22Rv1 (cell line): Measurements from ENCODE around the gene HAUS6.

Experiments used
- ZFX ChIP-seq: fragments of 450-650 bp; IDR thresholded peaks from 2 replicates; pipeline ENCODE4 v1.6.1; 2017; ENCODE audit warnings: antibody characterized with exemption, borderline replicate concordance
- TF ChIP-seq, protein P1 (sequence below): fragments of 450-650 bp; IDR thresholded peaks from 2 replicates; pipeline ENCODE4 v1.5.1; 2017; ENCODE audit warnings: mild to moderate bottlenecking

DNA sequence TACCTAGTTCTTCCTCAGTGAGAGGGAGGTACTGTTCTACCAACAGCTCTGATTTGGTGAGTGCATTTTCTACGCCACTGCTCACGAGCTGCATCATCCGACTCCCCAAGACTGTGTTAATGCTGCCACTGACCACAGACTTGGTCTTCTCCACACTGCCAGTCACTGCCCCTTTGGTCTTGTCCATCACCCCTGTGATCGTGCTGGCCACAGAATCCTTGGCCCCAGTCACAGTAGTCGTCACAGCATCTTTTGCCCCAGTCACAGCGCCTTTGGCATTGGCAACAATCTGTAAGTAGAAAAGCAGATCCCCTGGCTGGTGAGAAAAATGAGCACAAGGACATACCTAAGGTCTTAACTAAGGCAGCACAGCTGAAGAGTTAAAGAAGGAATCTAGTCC, 18.2 kb upstream of the HAUS6 start:
- TF ChIP-seq, protein P1, sequence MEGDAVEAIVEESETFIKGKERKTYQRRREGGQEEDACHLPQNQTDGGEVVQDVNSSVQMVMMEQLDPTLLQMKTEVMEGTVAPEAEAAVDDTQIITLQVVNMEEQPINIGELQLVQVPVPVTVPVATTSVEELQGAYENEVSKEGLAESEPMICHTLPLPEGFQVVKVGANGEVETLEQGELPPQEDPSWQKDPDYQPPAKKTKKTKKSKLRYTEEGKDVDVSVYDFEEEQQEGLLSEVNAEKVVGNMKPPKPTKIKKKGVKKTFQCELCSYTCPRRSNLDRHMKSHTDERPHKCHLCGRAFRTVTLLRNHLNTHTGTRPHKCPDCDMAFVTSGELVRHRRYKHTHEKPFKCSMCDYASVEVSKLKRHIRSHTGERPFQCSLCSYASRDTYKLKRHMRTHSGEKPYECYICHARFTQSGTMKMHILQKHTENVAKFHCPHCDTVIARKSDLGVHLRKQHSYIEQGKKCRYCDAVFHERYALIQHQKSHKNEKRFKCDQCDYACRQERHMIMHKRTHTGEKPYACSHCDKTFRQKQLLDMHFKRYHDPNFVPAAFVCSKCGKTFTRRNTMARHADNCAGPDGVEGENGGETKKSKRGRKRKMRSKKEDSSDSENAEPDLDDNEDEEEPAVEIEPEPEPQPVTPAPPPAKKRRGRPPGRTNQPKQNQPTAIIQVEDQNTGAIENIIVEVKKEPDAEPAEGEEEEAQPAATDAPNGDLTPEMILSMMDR = no peak
- no peak for TF ChIP-seq ZFX
